HG03103 (cell line): ENCODE results near the gene RARRES2.
A peak's percentile ranks its signal among the peaks of the same experiment; 100 is the strongest.
"Not testable (repeated sequence)": the region's sequence is repeated elsewhere in the genome, so short reads cannot be mapped to it uniquely, and the experiment has no call there.

ENCODE experiments used
- ATAC-seq: cut with Tn5 transposase; IDR thresholded peaks from one replicate; pipeline ENCODE4 v1.9.1; 2021; ENCODE audit warnings: low read depth; ENCODE audit not compliant: unreplicated experiment

Gene RARRES2

DNA sequence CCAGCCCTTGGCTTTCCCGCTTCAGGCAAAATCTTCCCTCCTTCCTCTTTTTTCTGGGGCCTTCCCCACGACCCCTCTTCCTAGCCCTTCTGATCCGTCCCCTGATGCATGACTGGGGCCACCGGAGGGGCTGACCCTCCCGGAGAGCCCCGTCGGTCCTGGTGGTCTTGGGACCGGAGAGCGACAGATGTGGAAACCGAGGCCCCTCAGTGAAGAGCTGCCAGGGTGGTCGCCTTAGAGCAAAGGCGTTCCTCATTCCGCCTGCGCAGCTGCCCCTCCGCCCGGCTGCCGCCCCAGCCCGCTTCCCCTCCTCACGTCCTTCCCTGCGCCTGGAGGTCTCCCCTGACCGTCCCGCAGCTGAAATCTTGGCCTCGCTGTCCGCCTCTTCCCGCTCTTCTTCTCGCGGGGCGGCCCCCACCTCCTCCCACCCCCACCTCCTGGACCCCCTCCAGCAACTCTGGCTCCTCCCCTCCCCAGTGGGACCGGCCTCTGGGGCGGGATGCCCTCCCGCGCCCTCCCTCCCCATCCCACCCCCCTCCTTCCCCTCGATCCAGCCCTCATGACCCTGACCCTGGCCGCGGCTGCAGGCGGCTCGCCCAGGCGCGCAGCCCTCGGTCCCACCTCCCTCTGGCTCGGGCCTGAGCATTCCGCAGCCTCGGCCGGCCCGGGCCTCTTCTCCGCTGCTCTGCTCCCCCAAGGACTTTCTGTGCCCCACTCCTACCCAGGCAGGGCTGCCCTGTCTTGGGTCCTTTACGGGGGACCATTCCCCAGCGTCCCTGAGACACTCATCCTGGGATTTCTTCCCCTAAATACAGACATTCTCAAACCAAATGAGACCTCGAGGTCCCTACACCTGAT is at the start of gene RARRES2:
TSS of gene RARRES2 (minus strand) at position 367 of the 858 bp plus-strand sequence. CDS start 1,020 bp downstream, outside the sequence.
- ATAC-seq, result no peak

DNA sequence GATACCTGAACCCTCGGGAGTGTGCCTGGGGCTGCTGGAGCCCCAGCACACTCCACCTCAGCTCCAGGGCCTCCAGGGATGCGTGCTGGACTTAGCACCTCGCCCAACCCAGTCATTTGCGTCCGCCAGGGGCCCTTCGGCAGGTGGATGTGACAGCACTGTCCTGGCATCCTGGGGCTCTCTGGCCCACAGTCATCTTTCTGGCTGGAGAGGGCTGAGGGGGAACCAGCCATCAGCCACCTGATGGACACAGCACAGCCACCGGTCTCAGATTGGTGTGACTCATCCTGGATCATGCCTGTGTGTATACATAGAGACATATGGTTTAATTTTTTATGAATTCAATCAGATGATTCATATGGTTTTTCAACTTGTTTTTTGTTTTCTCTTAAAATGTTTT is 48.8 kb upstream of the RARRES2 start:
- ATAC-seq, result no peak

DNA sequence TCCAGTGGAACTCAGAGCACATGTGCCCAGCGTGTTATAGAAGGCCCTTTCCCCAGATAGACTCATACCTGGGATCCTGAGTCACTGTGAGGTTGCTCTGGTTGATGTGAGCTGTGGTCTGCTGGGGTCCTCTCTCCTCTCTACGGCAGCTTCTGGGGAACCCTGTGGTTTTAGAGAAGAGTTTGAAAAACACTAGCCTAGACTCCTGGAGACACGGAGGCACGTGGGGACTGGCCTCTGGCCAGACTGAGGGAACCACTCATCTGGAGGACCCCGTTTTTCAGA is 48.0 kb upstream of the RARRES2 start:
- no peak for ATAC-seq

DNA sequence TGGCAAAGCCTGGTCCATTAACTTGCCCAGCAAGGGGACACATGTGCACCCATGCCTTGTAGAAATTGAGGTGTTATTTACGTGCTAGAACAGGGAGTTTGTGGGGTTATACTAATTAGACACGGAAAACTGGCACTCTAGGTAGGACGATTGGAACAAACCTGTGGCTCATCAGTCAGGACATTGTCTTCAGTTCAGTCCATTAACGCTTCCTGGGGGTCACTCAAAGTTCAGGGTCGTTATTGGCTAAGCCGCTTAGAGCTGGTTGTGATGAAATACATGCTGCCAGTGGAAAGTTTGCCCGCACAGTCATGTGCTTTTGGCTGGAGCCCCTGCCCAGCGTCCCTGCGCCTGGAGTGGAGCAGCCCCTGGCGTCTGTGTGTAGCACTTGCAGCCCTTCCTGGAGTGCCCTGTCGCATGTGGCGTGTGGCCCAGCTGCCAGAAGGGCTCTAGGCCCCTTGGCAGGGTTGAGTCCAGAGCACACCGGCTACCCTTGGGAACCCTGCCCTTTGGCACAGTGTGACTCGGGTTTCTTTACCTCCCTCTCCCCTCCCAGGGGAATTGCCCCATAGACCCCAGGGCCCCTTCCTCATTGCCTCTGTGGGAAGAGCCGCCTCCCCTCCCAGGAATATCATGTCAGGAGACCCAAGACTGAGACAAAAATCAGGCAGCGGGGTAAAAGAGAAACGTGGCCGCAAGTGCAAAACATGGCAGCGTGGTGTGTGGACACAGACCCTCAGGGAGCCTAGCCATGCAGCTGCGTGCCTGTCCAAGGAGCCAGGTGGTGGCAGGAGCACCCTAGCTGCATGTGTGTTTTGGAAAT is 47.5 kb upstream of the RARRES2 start:
- no peak for ATAC-seq

DNA sequence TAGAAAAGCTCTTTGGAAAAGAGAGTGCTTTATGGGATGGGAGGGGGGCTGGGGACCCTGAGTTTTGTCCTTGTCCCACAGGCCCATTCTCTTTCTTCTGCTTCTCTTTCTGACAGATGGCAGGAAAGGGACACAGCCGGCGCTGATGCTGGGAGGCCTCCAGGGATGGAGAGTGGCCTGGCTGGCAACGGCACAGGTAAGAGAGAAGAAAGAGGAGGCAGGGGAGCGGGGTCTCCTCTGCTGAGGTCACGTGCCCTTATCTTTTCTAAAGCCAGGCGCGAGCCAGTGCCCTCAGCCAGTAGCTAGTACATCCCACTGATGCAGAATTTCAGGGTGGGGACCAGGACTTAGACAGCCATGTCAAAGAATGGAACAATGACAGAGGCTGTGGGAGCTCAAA is 46.9 kb upstream of the RARRES2 start:
- ATAC-seq, result no peak

DNA sequence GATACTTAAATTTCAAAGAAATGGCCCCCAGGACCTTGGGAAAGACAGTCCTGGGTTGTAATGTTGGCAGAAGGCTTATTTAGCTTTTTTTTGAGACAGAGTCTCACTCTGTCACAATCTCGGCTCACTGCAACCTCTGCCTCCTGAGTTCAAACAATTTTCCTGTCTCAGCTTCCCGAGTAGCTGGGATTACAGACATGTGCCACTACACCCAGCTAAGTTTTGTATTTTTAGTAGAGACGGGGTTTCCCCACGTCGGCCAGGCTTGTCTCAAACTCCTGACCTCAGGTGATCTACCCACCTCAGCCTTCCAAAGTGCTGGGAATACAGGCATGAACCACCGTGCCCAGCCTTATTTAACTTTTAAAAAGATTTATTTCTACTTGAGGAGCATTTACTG is 44.5 kb upstream of the RARRES2 start:
- ATAC-seq, result not testable (repeated sequence)

DNA sequence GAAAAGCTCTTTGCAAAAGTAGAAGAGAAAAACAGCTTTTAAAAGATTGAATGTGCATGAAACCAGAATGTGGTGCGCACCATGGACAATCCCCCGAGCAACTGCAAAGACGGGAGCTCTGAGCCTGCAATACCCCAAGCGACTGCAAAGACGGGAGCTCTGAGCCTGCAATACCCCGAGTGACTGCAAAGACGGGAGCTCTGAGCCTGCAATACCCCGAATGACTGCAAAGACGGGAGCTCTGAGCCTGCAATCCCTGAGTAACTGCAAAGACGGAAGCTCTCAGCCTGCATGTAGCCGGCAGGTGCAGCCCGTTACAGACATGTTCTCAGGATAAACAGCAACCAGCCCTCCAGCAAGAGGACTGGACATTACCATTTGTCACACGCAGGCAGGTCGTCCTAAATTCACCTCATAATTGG is 43.9 kb upstream of the RARRES2 start:
- no peak for ATAC-seq

DNA sequence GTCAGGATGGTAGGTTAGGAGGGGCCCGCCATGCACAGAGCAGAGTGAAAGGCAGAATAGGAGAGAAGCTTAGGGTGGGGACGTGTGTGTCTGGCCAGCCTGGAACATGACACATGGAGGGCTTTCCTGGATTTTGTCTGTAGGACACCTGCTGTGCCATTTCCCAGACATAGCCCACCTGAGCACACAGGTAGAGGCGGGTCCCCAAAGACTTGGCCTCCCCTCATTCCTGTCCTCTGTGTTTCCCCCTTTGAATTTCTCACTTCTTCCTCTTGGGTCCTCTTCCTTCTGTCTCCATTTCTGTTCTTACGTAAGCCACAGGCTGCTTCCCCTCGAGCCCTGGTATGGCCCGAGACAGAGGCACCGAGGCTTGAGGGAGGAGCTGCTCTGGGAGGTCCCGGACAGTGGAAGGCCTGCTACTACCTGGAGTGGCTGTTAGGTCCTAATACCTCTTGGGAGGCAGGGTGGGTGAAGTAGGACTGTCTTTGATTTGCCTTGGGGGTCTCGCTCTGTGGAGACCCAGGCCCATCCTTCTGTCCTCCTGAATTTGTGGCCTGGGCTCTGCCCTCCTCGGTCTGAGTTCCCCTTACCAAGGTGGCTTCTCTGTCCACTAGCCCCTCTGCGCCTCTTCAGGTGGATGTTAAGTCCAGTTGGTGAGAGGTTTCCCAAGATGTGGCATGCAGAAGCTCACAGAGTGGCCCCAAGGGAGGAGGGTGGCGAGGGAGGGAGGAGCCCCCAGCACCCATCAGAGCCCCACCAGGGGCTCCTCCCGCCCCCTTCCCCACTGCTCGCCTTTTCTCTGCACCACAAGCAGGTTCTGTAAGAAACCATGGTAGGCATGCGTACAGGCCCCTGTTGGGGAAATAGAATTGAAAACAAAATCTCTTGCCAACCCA is 43.2 kb upstream of the RARRES2 start:
- no peak for ATAC-seq

DNA sequence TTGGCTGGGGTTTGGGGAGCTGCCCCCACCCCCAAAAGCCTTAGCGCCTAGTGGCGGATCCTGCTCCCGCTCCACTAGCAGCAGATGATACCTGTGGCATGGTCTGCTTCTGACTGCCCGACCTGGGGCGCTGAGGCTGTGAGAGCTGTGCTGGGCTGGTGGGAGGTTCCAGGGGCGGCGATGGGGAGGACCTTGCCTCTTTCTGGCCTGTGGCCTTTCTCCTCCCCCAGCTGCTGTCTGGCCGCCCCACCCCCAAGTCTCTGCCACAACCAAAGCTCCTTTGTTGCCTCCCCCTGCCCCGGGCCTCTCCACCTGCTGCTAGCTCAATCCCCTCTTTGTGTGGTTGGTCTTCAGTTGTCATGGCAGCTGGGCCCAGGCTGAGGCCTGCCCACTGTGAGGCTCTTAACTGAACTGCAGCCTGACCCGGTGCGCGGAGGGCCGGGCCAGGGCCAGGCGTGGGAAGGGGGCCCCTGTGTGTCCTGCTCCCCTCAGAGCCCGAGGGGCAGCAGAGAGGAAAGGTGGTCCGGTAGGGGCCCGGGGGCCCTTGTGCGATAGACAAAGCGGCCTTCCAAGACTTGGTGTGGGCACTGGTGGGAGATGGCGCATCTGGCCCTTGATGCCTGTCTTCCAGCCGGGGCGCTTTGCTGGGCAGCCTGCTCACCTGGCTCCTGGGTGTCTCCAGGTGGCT is 42.4 kb upstream of the RARRES2 start:
- ATAC-seq, result no peak

DNA sequence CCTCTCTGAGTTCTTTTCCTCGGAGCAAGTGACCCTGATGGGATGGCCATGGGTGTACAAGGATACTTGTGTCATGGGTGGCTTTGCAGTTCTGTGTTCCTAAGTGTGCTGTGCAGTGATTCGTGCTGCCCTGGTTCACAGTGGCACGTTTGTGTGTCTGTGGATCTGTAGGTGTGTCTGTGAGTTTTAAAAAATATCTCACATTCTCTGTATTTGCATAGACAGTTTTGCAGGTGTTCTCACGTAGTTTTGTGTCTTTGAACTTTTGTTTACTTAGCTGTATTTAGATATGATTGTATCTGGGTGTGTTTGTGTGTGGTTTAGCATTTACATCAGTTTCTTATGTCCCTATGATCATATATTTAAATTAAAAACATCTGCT is 41.4 kb upstream of the RARRES2 start:
- no peak for ATAC-seq

DNA sequence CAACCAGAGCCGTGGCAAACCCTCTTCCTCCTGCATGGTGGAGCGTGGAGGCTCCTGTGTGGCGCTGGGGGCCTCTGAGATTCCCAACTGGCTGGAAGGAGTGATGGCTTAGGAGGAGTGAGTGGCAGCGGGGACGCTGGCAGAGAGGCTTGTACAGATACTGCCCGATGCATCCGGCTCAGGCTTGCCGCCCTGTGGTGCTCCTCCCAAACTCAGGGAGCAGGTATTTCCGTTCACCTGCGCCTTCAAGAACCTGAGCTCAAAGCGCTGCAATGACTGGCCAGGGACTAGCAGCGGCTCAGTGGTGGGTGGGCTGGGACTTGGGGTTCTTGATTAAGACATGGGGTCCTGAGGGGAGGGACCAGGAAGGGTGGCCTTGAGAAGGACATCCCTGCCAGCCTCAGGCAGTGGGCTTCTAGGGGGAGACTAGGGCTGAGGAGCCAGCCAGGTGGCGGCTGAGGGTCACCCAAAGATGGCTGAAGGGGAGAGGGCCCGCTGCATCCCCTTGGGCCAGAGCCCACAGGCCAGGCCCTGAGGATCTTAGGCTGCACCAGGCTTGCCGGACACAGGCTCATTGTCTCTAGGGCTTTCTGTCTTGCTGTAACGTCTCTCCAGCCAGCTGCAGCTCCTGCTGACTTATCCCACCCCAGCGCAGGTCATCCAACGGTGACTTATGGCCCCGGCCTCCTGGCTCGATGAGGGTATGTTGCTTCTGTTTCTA is 40.9 kb upstream of the RARRES2 start:
- no peak for ATAC-seq

DNA sequence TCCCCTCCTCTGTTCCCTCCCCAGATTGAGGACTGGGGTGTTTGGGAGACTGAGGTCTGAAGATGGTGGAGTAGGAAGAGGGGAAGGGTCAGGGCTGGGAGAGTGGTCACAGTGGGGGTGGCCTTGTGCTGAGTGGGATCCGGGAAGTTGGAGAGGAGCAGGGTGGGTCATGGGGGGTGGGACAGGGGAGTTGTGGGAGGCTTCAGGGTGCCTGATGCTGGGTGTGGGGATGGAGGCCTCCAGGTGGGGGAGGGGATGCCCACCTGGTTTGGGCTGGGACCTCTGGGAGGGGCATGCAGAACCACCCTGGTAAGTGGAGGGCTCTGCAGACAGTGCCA is 40.3 kb upstream of the RARRES2 start:
- ATAC-seq, result no peak

DNA sequence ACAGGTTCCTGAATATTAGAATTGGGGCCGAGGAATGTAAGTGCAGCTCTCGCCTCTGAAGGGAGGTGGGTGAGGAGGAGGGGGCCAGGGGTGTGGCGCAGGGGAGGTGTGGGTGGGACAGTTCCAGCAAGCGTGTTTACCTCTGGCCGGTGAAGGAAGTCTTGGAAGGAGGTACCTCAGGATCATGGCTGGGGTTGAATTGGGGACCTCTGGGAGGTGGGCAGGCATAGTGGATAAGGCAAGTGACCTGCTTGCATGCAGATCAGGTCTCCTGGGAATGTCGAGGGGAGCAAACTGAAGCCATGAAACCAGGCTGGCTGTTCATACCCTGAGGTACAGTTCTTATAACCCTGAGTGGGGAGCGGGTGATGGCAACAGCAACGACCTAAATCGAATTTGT is 39.7 kb upstream of the RARRES2 start:
- ATAC-seq, result no peak

DNA sequence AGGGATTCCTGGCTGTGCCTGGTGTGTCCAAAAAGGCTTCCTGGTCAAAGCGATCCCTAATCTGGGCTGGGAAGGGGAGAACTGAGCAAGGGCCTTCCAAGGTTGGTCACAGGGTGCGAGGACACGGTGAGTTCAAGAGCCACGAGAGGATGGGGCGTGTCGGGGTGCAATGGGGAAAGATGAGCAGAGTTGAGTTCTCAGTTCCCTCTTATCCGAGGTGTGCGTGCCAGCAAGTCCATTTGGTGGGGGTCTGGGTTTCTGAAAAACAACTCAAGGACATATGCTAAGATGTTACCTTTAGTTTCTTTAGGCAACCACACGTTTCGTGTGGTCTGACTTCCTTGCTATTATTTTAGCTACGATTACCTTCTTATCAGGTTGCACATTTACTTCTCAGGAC is 39.0 kb upstream of the RARRES2 start:
- no peak for ATAC-seq

DNA sequence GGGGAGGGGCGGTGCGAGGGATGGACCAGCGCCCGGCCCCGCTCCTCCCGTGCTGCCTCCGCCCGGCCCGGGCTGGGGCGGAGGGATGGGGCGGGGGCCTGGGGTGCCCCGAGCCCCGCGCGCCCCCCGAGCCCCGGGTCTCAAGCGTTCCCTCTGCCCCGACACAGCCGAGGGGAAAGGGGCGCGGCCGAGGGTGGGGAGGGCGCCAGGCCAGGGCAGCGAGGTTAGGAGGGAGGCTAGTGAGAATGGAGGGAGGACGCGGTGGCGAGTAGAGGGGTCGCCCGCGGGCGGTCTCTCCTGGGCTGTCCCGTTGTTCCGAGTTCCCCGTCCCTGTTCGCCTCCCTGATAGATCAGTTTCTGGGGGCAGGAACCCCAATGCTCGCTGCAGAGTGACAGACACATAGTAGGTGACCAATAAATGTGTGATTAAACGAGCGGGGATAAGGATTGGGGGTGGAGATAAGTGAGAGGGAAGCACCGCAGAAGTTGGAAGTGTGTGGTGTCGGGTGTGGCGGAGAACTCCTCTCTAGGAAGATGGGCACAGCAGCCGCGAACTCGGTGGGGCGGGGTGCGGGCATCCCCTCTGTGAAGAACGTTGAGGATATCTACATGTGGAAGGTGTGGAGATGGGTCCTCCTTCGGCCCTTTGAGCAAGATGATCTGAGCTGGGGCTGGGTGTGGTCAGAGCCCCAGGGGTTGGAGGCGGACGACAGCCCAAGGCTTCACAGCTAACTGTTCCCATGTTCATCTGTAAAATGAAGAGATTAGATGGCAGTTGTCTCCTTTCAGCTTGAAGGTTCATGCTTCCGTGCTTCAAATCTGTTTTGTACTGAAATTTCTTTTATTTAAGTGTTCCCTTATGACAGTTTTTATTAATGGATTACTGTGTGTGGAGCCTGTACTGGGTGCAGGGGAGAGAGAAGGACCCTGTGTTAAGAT is 38.3 kb upstream of the RARRES2 start:
- no peak for ATAC-seq

DNA sequence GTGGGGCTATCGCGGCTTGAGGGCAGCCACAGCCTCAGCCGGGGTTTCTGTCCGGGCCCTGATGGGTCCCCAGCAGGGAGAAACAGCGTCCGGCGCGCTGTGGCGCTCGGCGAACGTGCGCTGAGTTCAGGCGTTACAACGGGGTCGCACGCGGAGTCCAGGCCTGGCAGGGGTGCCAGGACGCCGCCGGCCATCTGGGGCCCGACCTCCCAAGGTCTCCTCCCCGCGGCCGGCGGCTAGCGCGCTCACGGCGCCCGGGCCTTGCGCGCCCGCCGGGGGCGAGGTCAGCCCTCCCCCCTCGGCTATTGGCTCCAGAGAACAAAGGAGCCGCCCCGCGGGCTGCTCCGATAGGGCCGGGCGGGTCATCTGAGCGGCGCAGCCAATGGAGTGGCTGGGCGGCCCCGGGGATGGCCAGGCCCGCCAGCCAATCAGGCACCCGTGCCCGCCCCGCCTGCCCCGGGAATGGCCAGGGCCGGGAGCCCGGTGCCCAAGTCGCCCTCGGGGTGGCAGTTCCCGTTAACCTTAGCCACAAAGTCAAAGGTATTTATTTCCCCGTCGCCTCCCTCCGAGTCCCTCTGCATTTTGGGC is 37.5 kb upstream of the RARRES2 start, which contains the start of gene ZNF775:
TSS of gene ZNF775 (plus strand) at position 478 of the 588 bp plus-strand sequence. CDS start 9,141 bp downstream, outside the sequence.
- peak; percentile 71 for ATAC-seq

DNA sequence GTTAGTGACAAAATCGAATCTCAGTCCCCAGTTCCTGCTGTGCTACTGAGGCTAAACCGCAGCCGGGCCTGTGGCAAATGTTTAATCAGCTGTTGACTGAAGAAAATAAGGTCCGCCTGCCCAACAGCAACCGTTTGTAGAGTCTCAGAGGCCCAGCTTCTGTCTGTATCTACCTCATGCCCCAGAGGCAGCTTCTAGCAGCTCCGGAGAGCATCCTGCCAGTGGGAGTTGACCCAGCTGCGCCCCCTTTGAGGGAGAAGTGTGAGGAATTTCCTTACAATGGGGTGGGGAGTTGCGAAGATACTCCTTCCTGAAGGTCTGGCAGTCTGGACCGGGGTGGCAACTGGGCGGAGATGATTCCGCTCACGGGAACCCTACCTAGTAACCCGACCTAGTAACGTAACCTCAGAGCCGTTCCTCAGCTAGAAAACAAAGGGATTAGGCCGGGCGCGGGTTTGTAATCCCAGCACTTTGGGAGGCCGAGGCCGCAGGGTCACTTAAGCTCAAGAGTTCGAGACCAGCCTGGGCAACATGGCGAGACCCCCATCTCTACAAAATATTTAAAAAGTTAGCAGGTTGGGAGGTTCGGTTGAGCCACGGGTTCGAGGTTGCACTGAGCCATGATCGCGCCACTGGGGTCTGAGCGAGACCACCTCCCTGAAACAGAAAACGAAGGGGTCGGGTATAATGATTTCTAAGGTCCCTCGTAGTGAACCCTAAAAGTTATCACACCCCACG is 36.9 kb upstream of the RARRES2 start:
- no peak for ATAC-seq

DNA sequence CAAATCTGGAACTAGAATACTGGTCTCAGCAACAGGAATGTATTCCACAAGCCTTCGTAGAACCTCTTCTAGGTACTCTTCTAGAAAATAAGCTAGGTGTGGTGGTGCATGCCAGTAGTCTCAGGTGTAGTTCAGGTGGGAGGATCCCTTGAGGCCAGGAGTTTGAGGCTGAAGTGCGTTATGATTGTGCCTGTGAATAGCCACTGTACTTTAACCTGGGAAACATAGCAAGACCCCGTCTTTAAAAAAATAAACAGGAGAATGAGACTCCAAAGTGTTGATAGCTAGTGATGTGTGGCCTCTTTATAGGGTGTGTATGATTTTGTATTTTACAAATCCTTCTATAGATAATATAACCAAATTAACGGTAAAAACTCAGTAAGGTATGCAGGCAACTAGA is 36.2 kb upstream of the RARRES2 start:
- ATAC-seq, result no peak
